Suppressor macrophage treated with lipopolysaccharide for 4 hours (primary cell): ENCODE data around the gene ARHGEF39.

ENCODE experiments used
- DNase-seq: peaks from one replicate; pipeline ENCODE4 v3.0.0-alpha.2; 2020

Gene ARHGEF39

GRCh38 chr9:35690614-35691333, 25.8 kb upstream of the ARHGEF39 start:
- DNase-seq: peak; percentile 47

GRCh38 chr9:35690294-35690613, 25.3 kb upstream of the ARHGEF39 start:
- no peak for DNase-seq

- DNase-seq: no peak
Measured at GRCh38 chr9:35689542-35690293, 24.7 kb upstream of the ARHGEF39 start, which contains the start of gene TPM2. TSS of gene TPM2 (minus strand) at chr9:35689925. CDS start at chr9:35689817, 108 bp downstream.

GRCh38 chr9:35688558-35689541, 23.9 kb upstream of the ARHGEF39 start:
- peak; percentile 43 for DNase-seq

- DNase-seq: no peak
Measured at GRCh38 chr9:35687972-35688557, 23.1 kb upstream of the ARHGEF39 start.

GRCh38 chr9:35687306-35687705, 22.3 kb upstream of the ARHGEF39 start:
- DNase-seq: no peak

GRCh38 chr9:35686222-35687203, 21.5 kb upstream of the ARHGEF39 start:
- DNase-seq: no peak

- DNase-seq: no peak
Measured at GRCh38 chr9:35685506-35685905, 20.5 kb upstream of the ARHGEF39 start.

GRCh38 chr9:35684921-35685320, 19.9 kb upstream of the ARHGEF39 start:
- no peak for DNase-seq

GRCh38 chr9:35683323-35683722, 18.3 kb upstream of the ARHGEF39 start:
- no peak for DNase-seq

- DNase-seq: no peak
Measured at GRCh38 chr9:35682520-35683315, 17.7 kb upstream of the ARHGEF39 start.

GRCh38 chr9:35682051-35682450, 17.1 kb upstream of the ARHGEF39 start:
- DNase-seq: no peak

GRCh38 chr9:35681341-35682002, 16.5 kb upstream of the ARHGEF39 start:
- no peak for DNase-seq

- no peak for DNase-seq
Measured at GRCh38 chr9:35680331-35681105, 15.5 kb upstream of the ARHGEF39 start.

GRCh38 chr9:35679766-35680330, 14.9 kb upstream of the ARHGEF39 start:
- no peak for DNase-seq

- no peak for DNase-seq
Measured at GRCh38 chr9:35679091-35679490, 14.1 kb upstream of the ARHGEF39 start.

GRCh38 chr9:35675732-35676392, 10.9 kb upstream of the ARHGEF39 start:
- peak; percentile 19 for DNase-seq

GRCh38 chr9:35675204-35675603, 10.2 kb upstream of the ARHGEF39 start:
- no peak for DNase-seq
